Keratinocyte (primary cell): ENCODE measurements around the gene CASZ1. TPM values are rescaled to one million over a fixed set of nuclear protein-coding genes. Genes with fewer than 3 reads are reported as not detected.

Source experiments
- DNase-seq: peaks from one replicate; pipeline ENCODE4 v3.0.0-alpha.2; 2011; ENCODE audit warnings: low read depth, missing footprints, low spot score
- FAIRE-seq: peaks from 2 replicates; lab custom pipeline; 2011; peaks lifted over from hg19 to GRCh38; lab: Jason Lieb, UNC
- H2AFZ ChIP-seq: 2 replicates; pipeline ENCODE4 v1.6.0; 2012; ENCODE audit warnings: low read length, control low read depth, inconsistent platforms; ENCODE audit not compliant: control insufficient read depth
- H3K27ac ChIP-seq: 2 replicates; pipeline ENCODE4 v1.5.1; 2011; ENCODE audit warnings: low read length; ENCODE audit not compliant: control insufficient read depth, insufficient read depth
- H3K27me3 ChIP-seq: 3 replicates; pipeline ENCODE4 v1.6.0; 2011; ENCODE audit warnings: low read length; ENCODE audit not compliant: control insufficient read depth, insufficient read depth; ENCODE audit errors: extremely low read depth
- H3K36me3 ChIP-seq, 2 experiments: 2 replicates in 1 of 2; 3 replicates in 1 of 2; pipeline ENCODE4 v1.5.1; 2011; ENCODE audit warnings: low read length in 2 of 2, mild to moderate bottlenecking in 1 of 2; ENCODE audit not compliant: control insufficient read depth in 2 of 2, insufficient read depth in 2 of 2; ENCODE audit errors: extremely low read depth in 1 of 2
- H3K4me1 ChIP-seq: 3 replicates; pipeline ENCODE4 v1.5.1; 2011; ENCODE audit warnings: low read length; ENCODE audit not compliant: control insufficient read depth, insufficient read depth; ENCODE audit errors: extremely low read depth
- H3K4me2 ChIP-seq: 3 replicates; pipeline ENCODE4 v1.6.0; 2011; ENCODE audit warnings: low read depth, low read length; ENCODE audit not compliant: control insufficient read depth, insufficient read depth; ENCODE audit errors: extremely low read depth
- H3K4me3 ChIP-seq, 3 experiments: fragments of 200-600 bp in 1 of 3; sonication (generic) in 1 of 3; 2 replicates in 2 of 3; 3 replicates in 1 of 3; pipeline ENCODE4 v1.5.1; 2011 to 2016; ENCODE audit warnings: low read length in 3 of 3, mild to moderate bottlenecking in 3 of 3, control low read depth in 2 of 3, inconsistent platforms in 1 of 3, low read depth in 1 of 3, mixed read lengths in 1 of 3, mixed run types in 1 of 3, moderate library complexity in 1 of 3; ENCODE audit not compliant: control insufficient read depth in 2 of 3, insufficient read depth in 2 of 3; ENCODE audit errors: extremely low read depth in 1 of 3
- H3K79me2 ChIP-seq: 2 replicates; pipeline ENCODE4 v1.6.0; 2012; ENCODE audit warnings: low read length; ENCODE audit not compliant: control insufficient read depth, insufficient read depth
- H3K9ac ChIP-seq: 3 replicates; pipeline ENCODE4 v1.6.0; 2011; ENCODE audit warnings: low read length; ENCODE audit not compliant: control insufficient read depth, insufficient read depth; ENCODE audit errors: extremely low read depth
- H3K9me1 ChIP-seq: 3 replicates; pipeline ENCODE4 v1.6.0; 2011; ENCODE audit warnings: low read length; ENCODE audit not compliant: control insufficient read depth, insufficient read depth; ENCODE audit errors: extremely low read depth
- H3K9me3 ChIP-seq: 2 replicates; pipeline ENCODE4 v1.5.1; 2012; ENCODE audit warnings: low read depth, low read length; ENCODE audit not compliant: control insufficient read depth
- H4K20me1 ChIP-seq: 3 replicates; pipeline ENCODE4 v1.6.0; 2011; ENCODE audit warnings: low read length; ENCODE audit not compliant: control insufficient read depth, insufficient read depth; ENCODE audit errors: extremely low read depth
- CTCF ChIP-seq, 3 experiments: IDR thresholded peaks in 1 of 3; conservative IDR thresholded peaks in 1 of 3; optimal IDR thresholded peaks in 1 of 3; 2 replicates in 2 of 3; 3 replicates in 1 of 3; pipeline versions ENCODE3 to v1.5.1; 2011; ENCODE audit warnings: low read length in 3 of 3, mild to moderate bottlenecking in 3 of 3, moderate library complexity in 2 of 3, control low read depth in 1 of 3, inconsistent platforms in 1 of 3; ENCODE audit not compliant: insufficient read depth in 2 of 3; ENCODE audit errors: extremely low read depth in 1 of 3
- EZH2 ChIP-seq: IDR thresholded peaks from one replicate; pipeline ENCODE4 v1.6.1; 2012; ENCODE audit warnings: inconsistent platforms, mild to moderate bottlenecking, low read length, moderate library complexity
- dilution Hi-C: fragments of 300-500 bp; cut with MboI; formaldehyde crosslinking; loops from one replicate; pipeline ENCODE4 v1.7.0; 2020; ENCODE audit warnings: low sequenced_read_pairs; ENCODE audit not compliant: extremely low pct_ligation_motif_present
- polyA plus RNA-seq, 5 experiments: library from polyadenylated mRNA; depleted of rRNA in 3 of 5; stranded (reverse) in 3 of 5; stranded (forward) in 1 of 5; unstranded in 1 of 5; fragments of >200 nt; gene quantifications; 1 replicate in 1 of 5; 2 replicates in 3 of 5; 3 replicates in 1 of 5; pipeline versions ENCODE4 v1.2.1 to v1.2.3, GENCODE V29; 2011 to 2012; ENCODE audit warnings: missing spikeins in 2 of 5, low read depth in 1 of 5, low replicate concordance in 1 of 5

CASZ1 gene
- polyA plus RNA-seq, 1 donor (not counting 4 experiments of a cell fraction or from before 2014, with no cell fraction given), result 2.8 TPM

- Histone ChIP-seq H3K4me3 (no peak overlapping the region), H3K9me3 (no peaks in the 10 kb centered on the region), H3K4me1 (no peaks in the 10 kb centered on the region), H3K27ac (no peak overlapping the region), H3K36me3 (no peaks in the 10 kb centered on the region), H4K20me1 (peaks cover 3% of the 10 kb centered on the region), H3K27me3 (no peaks in the 10 kb centered on the region), H3K9me1 (no peaks in the 10 kb centered on the region), H3K9ac (no peak overlapping the region), H2AFZ (no peak overlapping the region), H3K4me2 (no peak overlapping the region), H3K79me2 (no peaks in the 10 kb centered on the region)
- DNase-seq, result no peak
- TF ChIP-seq CTCF (optimal IDR thresholded peaks at IDR 0.05 in 1 of 3, IDR thresholded peaks at IDR 0.05 in 1 of 3, conservative IDR thresholded peaks at IDR 0.05 in 1 of 3; ENCODE audit: extremely low read depth in 1 of 3, insufficient read depth in 2 of 3, low read length in 3 of 3), result no peak
- TF ChIP-seq EZH2, result no peak
- FAIRE-seq, result no peak
- dilution Hi-C loops, result no loop called here
These were observed 121.5 kb downstream of the CASZ1 start for GRCh38 chr1:10674700-10675609.

GRCh38 chr1:10674222-10674621, 122.2 kb downstream of the CASZ1 start:
- Histone ChIP-seq H3K27me3 (no peaks in the 10 kb centered on the region), H4K20me1 (peaks cover 2% of the 10 kb centered on the region), H2AFZ (no peak overlapping the region), H3K9me1 (no peaks in the 10 kb centered on the region), H3K36me3 (no peaks in the 10 kb centered on the region), H3K9me3 (no peaks in the 10 kb centered on the region), H3K4me2 (no peak overlapping the region), H3K4me1 (no peaks in the 10 kb centered on the region), H3K79me2 (no peaks in the 10 kb centered on the region), H3K4me3 (no peak overlapping the region), H3K9ac (no peak overlapping the region), H3K27ac (no peak overlapping the region)
- TF ChIP-seq EZH2, result no peak
- TF ChIP-seq CTCF (optimal IDR thresholded peaks at IDR 0.05 in 1 of 3, IDR thresholded peaks at IDR 0.05 in 1 of 3, conservative IDR thresholded peaks at IDR 0.05 in 1 of 3; ENCODE audit: extremely low read depth in 1 of 3, insufficient read depth in 2 of 3, low read length in 3 of 3), result no peak
- dilution Hi-C loops, result no loop called here
- FAIRE-seq, result no peak
- DNase-seq, result no peak
